Measurements from ENCODE around the gene C12orf42. TPM values are rescaled to one million over a fixed set of nuclear protein-coding genes. Genes with fewer than 3 reads are reported as not detected.

The C12orf42 gene
- total RNA-seq, 1 experiment from 2014 or later: not detected

- Histone ChIP-seq H3K27me3 (ENCODE audit: insufficient read depth, low read length) (no peaks in the 10 kb centered on the region), H2BK120ac (ENCODE audit: low read depth, low read length, poor library complexity, severe bottlenecking) (no peak overlapping the region), H3K4me1 (ENCODE audit: insufficient read depth, low read length) (no peaks in the 10 kb centered on the region; the same call in 1 of the 2 replicates), H2BK5ac (ENCODE audit: insufficient read length, low read length) (no peak overlapping the region), H2AK5ac (ENCODE audit: insufficient read length, low read length) (no peak overlapping the region), H3T11ph (ENCODE audit: low read length) (no peak overlapping the region), H3K9ac (ENCODE audit: extremely low read depth, insufficient read length, low read length) (no peak overlapping the region), H2BK15ac (ENCODE audit: low read depth, low read length) (no peak overlapping the region), H3K79me1 (ENCODE audit: insufficient read depth, low read depth, low read length, poor library complexity, severe bottlenecking) (no peaks in the 10 kb centered on the region), H4K20me1 (ENCODE audit: control insufficient read depth, insufficient read depth, insufficient read length) (no peaks in the 10 kb centered on the region), H3K9me3 (ENCODE audit: control insufficient read depth, low read depth, low read length) (no peaks in the 10 kb centered on the region), H3K79me2 (ENCODE audit: insufficient read depth, low read length) (no peaks in the 10 kb centered on the region), H2BK20ac (ENCODE audit: low read depth, low read length, poor library complexity, severe bottlenecking) (no peak overlapping the region), H3K4ac (ENCODE audit: low read depth, low read length) (no peak overlapping the region), H3K14ac (ENCODE audit: insufficient read depth, low read length) (no peak overlapping the region), H3K23ac (ENCODE audit: insufficient read length, low read depth, low read length) (no peak overlapping the region), H3K56ac (ENCODE audit: insufficient read length, low read depth, low read length) (no peak overlapping the region), H4K8ac (replicated peaks; ENCODE audit: insufficient read length, low read depth, low read length) (no peak overlapping the region), H2AFZ (ENCODE audit: low read length) (no peak overlapping the region), H4K5ac (ENCODE audit: insufficient read length, low read depth, low read length) (no peak overlapping the region), H4K91ac (ENCODE audit: insufficient read length, low read depth, low read length) (no peak overlapping the region), H2BK12ac (ENCODE audit: insufficient read length, low read depth, low read length) (no peak overlapping the region), H3K18ac (ENCODE audit: insufficient read length, low read depth, low read length) (no peak overlapping the region), H3K4me2 (ENCODE audit: insufficient read depth, insufficient read length, low read length) (no peak overlapping the region), H3K27ac (ENCODE audit: insufficient read length, low read depth, low read length) (no peak overlapping the region), H3K23me2 (ENCODE audit: insufficient read length, low read depth, low read length, poor library complexity, severe bottlenecking) (peaks cover 6% of the 10 kb centered on the region)
- Mint-ChIP-seq H3K4me1 (peaks cover 20 to 21% of the 10 kb centered on the region in 2 experiments), H3K4me3 (no peak overlapping the region), H3K9me3 (no peaks in the 10 kb centered on the region; a peak in 1 of 5 replicates), H3K27me3 (ENCODE audit: low read depth) (peaks cover 37% of the 10 kb centered on the region), H3K36me3 (ENCODE audit: insufficient read depth in 1 of 3, low read depth in 3 of 3) (no peaks in the 10 kb centered on the region; a peak in 2 of 7 replicates), H3K27ac (no peak overlapping the region)
- no peak for DNase-seq
- TF ChIP-seq CTCF (conservative IDR thresholded peaks at IDR 0.05): no peak
Measured at GRCh38 chr12:103499571-103499970, 3.8 kb upstream of the C12orf42 start.
